Measurements from ENCODE around the gene PLCH1.

Gene PLCH1

DNA sequence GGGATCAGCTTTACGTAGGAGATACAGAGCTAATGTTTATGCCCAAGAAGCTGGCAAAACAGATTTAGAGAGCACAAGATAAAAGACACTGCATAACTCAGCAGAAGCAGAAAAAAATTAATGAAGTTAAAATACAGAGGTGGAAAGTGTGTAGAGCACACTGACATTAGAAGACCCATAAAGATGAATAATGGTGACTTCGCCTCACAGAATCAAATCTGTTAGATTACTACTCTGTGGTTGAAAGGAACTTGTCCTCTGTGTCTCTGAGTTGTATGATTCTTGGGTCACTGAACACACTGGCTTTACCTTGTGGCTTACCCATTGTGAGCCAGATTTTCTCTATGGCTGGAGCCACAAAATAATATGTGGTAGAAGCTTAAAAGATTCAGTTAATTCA, 224.4 kb downstream of the PLCH1 start (continued):
- TF ChIP-seq TCF7L2 (IDR thresholded peaks at IDR 0.05; ENCODE audit: borderline replicate concordance, low read depth, low read length), result no peak
- TF ChIP-seq, protein P1, sequence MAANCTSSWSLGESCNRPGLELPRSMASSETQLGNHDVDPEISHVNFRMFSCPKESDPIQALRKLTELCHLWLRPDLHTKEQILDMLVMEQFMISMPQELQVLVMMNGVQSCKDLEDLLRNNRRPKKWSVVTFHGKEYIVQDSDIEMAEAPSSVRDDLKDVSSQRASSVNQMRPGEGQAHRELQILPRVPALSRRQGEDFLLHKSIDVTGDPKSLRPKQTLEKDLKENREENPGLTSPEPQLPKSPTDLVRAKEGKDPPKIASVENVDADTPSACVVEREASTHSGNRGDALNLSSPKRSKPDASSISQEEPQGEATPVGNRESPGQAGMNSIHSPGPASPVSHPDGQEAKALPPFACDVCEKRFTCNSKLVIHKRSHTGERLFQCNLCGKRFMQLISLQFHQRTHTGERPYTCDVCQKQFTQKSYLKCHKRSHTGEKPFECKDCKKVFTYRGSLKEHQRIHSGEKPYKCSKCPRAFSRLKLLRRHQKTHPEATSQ (tag by site-specific recombination; IDR thresholded peaks at IDR 0.05), result no peak
- TF ChIP-seq ZNF510 (tag by site-specific recombination; IDR thresholded peaks at IDR 0.05; ENCODE audit: insufficient replicate concordance), result no peak
- TF ChIP-seq, protein P2, sequence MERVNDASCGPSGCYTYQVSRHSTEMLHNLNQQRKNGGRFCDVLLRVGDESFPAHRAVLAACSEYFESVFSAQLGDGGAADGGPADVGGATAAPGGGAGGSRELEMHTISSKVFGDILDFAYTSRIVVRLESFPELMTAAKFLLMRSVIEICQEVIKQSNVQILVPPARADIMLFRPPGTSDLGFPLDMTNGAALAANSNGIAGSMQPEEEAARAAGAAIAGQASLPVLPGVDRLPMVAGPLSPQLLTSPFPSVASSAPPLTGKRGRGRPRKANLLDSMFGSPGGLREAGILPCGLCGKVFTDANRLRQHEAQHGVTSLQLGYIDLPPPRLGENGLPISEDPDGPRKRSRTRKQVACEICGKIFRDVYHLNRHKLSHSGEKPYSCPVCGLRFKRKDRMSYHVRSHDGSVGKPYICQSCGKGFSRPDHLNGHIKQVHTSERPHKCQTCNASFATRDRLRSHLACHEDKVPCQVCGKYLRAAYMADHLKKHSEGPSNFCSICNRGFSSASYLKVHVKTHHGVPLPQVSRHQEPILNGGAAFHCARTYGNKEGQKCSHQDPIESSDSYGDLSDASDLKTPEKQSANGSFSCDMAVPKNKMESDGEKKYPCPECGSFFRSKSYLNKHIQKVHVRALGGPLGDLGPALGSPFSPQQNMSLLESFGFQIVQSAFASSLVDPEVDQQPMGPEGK (tag by site-specific recombination; IDR thresholded peaks at IDR 0.05), result no peak

DNA sequence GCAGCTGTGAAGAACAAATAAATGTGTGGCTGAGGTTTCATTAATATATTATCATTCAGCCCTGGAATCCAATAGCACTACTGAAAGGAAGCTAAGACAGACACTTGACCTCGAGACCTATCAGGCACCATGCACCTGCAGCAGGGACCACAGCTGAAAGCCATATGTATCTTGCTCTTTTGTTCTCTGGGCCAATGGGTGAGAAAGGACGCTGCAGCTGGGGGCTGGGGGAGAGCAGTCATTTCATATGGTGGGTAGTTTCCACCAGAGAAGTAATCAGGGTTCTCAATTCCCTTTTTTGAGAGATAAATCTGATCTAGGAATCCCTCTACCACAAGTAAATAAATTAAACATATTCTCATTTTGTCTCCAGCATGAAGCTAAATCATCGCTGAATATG, 225.8 kb downstream of the PLCH1 start:
- Histone ChIP-seq H3K4me3 (ENCODE audit: low read depth, low read length) (no peak overlapping the region), H3K9me3 (ENCODE audit: control insufficient read depth, insufficient read depth, low read depth, low read length) (no peaks in the 10 kb centered on the region), H3K4me1 (ENCODE audit: control insufficient read depth, insufficient read depth, low read length) (no peaks in the 10 kb centered on the region), H3K36me3 (ENCODE audit: control insufficient read depth in 2 of 2, insufficient read depth in 1 of 2, low read length in 2 of 2) (peaks cover 0 to 2% of the 10 kb centered on the region in 2 experiments; a peak in 1 of 3 replicates), H3K27ac (ENCODE audit: extremely low read depth, low read depth, low read length) (no peak overlapping the region)
- POLR2A ChIA-PET, result no interaction called here
- no peak for TF ChIP-seq ZNF658 (tag by site-specific recombination; IDR thresholded peaks at IDR 0.05)
- no peak for TF ChIP-seq ZNF24 (tag by site-specific recombination; IDR thresholded peaks at IDR 0.05)
- TF ChIP-seq, protein P3, sequence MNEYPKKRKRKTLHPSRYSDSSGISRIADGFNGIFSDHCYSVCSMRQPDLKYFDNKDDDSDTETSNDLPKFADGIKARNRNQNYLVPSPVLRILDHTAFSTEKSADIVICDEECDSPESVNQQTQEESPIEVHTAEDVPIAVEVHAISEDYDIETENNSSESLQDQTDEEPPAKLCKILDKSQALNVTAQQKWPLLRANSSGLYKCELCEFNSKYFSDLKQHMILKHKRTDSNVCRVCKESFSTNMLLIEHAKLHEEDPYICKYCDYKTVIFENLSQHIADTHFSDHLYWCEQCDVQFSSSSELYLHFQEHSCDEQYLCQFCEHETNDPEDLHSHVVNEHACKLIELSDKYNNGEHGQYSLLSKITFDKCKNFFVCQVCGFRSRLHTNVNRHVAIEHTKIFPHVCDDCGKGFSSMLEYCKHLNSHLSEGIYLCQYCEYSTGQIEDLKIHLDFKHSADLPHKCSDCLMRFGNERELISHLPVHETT (tag by site-specific recombination; IDR thresholded peaks at IDR 0.05), result no peak
- TF ChIP-seq, protein P4, sequence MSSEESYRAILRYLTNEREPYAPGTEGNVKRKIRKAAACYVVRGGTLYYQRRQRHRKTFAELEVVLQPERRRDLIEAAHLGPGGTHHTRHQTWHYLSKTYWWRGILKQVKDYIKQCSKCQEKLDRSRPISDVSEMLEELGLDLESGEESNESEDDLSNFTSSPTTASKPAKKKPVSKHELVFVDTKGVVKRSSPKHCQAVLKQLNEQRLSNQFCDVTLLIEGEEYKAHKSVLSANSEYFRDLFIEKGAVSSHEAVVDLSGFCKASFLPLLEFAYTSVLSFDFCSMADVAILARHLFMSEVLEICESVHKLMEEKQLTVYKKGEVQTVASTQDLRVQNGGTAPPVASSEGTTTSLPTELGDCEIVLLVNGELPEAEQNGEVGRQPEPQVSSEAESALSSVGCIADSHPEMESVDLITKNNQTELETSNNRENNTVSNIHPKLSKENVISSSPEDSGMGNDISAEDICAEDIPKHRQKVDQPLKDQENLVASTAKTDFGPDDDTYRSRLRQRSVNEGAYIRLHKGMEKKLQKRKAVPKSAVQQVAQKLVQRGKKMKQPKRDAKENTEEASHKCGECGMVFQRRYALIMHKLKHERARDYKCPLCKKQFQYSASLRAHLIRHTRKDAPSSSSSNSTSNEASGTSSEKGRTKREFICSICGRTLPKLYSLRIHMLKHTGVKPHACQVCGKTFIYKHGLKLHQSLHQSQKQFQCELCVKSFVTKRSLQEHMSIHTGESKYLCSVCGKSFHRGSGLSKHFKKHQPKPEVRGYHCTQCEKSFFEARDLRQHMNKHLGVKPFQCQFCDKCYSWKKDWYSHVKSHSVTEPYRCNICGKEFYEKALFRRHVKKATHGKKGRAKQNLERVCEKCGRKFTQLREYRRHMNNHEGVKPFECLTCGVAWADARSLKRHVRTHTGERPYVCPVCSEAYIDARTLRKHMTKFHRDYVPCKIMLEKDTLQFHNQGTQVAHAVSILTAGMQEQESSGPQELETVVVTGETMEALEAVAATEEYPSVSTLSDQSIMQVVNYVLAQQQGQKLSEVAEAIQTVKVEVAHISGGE (tag by site-specific recombination; conservative IDR thresholded peaks at IDR 0.05; ENCODE audit: low read depth), result no peak
- CTCF ChIA-PET, result no interaction called here

DNA sequence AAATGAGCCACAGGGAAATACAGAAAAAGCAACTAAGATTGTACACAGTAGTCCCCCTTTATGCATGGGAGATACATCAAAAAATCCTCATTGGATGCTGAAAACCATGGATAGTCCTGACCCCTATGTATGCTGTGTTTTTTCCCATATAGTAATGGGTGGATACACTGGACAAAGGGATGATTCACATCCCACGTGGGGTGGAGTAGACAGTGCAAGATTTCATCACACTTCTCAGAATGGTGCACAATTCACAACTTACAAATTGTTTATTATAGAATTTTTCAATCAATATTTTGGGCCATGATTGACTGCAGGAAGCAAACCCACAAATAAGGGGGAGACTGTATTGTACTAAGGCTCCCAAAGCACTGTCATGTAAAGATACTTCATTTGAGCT, 227.0 kb downstream of the PLCH1 start:
- Histone ChIP-seq H3K9me3 (ENCODE audit: control insufficient read depth, insufficient read depth, low read depth, low read length) (no peaks in the 10 kb centered on the region), H3K36me3 (ENCODE audit: control insufficient read depth in 2 of 2, insufficient read depth in 1 of 2, low read length in 2 of 2) (peaks cover 0 to 8% of the 10 kb centered on the region in 2 experiments; a peak in 1 of 3 replicates), H3K4me1 (ENCODE audit: control insufficient read depth, insufficient read depth, low read length) (no peaks in the 10 kb centered on the region), H3K4me3 (ENCODE audit: low read depth, low read length) (no peak overlapping the region), H3K27ac (ENCODE audit: extremely low read depth, low read depth, low read length) (no peak overlapping the region)
- CTCF ChIA-PET, result interaction anchor here (0.7 kb wide), 1 partner anchor 292 kb away, joined by 3 read pairs; no protein-coding TSS in a partner anchor
- POLR2A ChIA-PET, result no interaction called here
- TF ChIP-seq SP2 (tag by site-specific recombination; IDR thresholded peaks at IDR 0.05) (no peak), ZNF670 (tag by site-specific recombination; IDR thresholded peaks at IDR 0.05; ENCODE audit: low read depth) (no peak), SETDB1 (IDR thresholded peaks at IDR 0.05; ENCODE audit: insufficient read length, low read length) (no peak), ZNF423 (tag by site-specific recombination; IDR thresholded peaks at IDR 0.05) (no peak), ZNF19 (tag by site-specific recombination; IDR thresholded peaks at IDR 0.05; ENCODE audit: low read depth) (no peak), ZNF561 (tag by site-specific recombination; IDR thresholded peaks at IDR 0.05; ENCODE audit: borderline replicate concordance) (no peak)
- TF ChIP-seq, protein P5, sequence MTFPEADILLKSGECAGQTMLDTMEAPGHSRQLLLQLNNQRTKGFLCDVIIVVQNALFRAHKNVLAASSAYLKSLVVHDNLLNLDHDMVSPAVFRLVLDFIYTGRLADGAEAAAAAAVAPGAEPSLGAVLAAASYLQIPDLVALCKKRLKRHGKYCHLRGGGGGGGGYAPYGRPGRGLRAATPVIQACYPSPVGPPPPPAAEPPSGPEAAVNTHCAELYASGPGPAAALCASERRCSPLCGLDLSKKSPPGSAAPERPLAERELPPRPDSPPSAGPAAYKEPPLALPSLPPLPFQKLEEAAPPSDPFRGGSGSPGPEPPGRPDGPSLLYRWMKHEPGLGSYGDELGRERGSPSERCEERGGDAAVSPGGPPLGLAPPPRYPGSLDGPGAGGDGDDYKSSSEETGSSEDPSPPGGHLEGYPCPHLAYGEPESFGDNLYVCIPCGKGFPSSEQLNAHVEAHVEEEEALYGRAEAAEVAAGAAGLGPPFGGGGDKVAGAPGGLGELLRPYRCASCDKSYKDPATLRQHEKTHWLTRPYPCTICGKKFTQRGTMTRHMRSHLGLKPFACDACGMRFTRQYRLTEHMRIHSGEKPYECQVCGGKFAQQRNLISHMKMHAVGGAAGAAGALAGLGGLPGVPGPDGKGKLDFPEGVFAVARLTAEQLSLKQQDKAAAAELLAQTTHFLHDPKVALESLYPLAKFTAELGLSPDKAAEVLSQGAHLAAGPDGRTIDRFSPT (tag by site-specific recombination; IDR thresholded peaks at IDR 0.05), result no peak
- TF ChIP-seq, protein P6, sequence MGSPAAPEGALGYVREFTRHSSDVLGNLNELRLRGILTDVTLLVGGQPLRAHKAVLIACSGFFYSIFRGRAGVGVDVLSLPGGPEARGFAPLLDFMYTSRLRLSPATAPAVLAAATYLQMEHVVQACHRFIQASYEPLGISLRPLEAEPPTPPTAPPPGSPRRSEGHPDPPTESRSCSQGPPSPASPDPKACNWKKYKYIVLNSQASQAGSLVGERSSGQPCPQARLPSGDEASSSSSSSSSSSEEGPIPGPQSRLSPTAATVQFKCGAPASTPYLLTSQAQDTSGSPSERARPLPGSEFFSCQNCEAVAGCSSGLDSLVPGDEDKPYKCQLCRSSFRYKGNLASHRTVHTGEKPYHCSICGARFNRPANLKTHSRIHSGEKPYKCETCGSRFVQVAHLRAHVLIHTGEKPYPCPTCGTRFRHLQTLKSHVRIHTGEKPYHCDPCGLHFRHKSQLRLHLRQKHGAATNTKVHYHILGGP (tag by site-specific recombination; IDR thresholded peaks at IDR 0.05), result no peak
